ENCODE data around the gene THAP11.
A peak's percentile ranks its signal among the peaks of the same experiment; 100 is the strongest.

THAP11 gene

GRCh38 chr16:67871256-67871655 lies 29.1 kb downstream of the THAP11 start:
- DNase-seq (ENCODE audit: low read depth): no peak
- H3K4me3 ChIP-seq (replicated peaks; ENCODE audit: low read depth, low read length): no peak overlapping the region
- TF ChIP-seq, protein P1, sequence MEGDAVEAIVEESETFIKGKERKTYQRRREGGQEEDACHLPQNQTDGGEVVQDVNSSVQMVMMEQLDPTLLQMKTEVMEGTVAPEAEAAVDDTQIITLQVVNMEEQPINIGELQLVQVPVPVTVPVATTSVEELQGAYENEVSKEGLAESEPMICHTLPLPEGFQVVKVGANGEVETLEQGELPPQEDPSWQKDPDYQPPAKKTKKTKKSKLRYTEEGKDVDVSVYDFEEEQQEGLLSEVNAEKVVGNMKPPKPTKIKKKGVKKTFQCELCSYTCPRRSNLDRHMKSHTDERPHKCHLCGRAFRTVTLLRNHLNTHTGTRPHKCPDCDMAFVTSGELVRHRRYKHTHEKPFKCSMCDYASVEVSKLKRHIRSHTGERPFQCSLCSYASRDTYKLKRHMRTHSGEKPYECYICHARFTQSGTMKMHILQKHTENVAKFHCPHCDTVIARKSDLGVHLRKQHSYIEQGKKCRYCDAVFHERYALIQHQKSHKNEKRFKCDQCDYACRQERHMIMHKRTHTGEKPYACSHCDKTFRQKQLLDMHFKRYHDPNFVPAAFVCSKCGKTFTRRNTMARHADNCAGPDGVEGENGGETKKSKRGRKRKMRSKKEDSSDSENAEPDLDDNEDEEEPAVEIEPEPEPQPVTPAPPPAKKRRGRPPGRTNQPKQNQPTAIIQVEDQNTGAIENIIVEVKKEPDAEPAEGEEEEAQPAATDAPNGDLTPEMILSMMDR (IDR thresholded peaks at IDR 0.05; ENCODE audit: low read length, missing control alignments): no peak

- DNase-seq (ENCODE audit: low read depth): no peak
- TF ChIP-seq, protein P1 (IDR thresholded peaks at IDR 0.05; ENCODE audit: low read length, missing control alignments): no peak
- no peak overlapping the region for H3K4me3 ChIP-seq (replicated peaks; ENCODE audit: low read depth, low read length)
These were observed 30.1 kb downstream of the THAP11 start for GRCh38 chr16:67872131-67872630.

- TF ChIP-seq, protein P1 (IDR thresholded peaks at IDR 0.05; ENCODE audit: low read length, missing control alignments): no peak
- DNase-seq (ENCODE audit: low read depth): peak; percentile 81
- peak within 1 kb of the TSS; percentile 88 for H3K4me3 ChIP-seq (replicated peaks; ENCODE audit: low read depth, low read length)
These were observed 30.7 kb downstream of the THAP11 start, which contains the start of gene EDC4 for GRCh38 chr16:67872631-67873434. Gene EDC4, plus strand, starts transcription at chr16:67873052. Its CDS starts 210 bp downstream, at chr16:67873262.

GRCh38 chr16:67873435-67874370 lies 31.6 kb downstream of the THAP11 start:
- no peak for DNase-seq (ENCODE audit: low read depth)
- H3K4me3 ChIP-seq (replicated peaks; ENCODE audit: low read depth, low read length): peak overlapping the region; percentile 88
- TF ChIP-seq, protein P1 (IDR thresholded peaks at IDR 0.05; ENCODE audit: low read length, missing control alignments): no peak

DNA sequence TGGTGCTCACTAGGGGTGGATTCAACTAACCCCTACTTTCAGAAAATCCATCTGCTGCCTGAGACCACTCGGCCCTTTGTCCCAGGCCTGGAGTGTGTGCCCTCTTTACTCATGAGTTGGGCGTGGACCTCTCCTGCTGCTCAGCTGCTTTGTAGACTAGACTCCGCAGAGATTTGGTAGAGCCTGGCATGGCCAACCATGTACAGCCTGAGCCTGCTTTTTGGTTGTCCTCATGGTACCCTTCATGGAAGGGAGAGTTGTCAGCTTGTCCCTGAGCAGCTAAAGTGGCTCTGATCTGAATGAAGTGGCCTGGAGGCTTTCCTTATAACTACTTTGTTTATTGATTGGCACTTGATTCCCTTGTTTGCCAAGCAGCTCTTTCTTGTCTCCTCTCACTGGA lies 32.3 kb downstream of the THAP11 start:
- TF ChIP-seq, protein P1 (IDR thresholded peaks at IDR 0.05; ENCODE audit: low read length, missing control alignments): no peak
- no peak for DNase-seq (ENCODE audit: low read depth)
- peak overlapping the region; percentile 88 for H3K4me3 ChIP-seq (replicated peaks; ENCODE audit: low read depth, low read length)

GRCh38 chr16:67877064-67877463 lies 34.9 kb downstream of the THAP11 start:
- TF ChIP-seq, protein P1 (IDR thresholded peaks at IDR 0.05; ENCODE audit: low read length, missing control alignments): no peak
- no peak for DNase-seq (ENCODE audit: low read depth)

More at GRCh38 chr16:67877064-67877463, 34.9 kb downstream of the THAP11 start:
- H3K4me3 ChIP-seq (replicated peaks; ENCODE audit: low read depth, low read length): no peak overlapping the region

Data from fibroblast of pulmonary artery (primary cell).